ENCODE measurements around the gene PFKL.

PFKL gene

DNA sequence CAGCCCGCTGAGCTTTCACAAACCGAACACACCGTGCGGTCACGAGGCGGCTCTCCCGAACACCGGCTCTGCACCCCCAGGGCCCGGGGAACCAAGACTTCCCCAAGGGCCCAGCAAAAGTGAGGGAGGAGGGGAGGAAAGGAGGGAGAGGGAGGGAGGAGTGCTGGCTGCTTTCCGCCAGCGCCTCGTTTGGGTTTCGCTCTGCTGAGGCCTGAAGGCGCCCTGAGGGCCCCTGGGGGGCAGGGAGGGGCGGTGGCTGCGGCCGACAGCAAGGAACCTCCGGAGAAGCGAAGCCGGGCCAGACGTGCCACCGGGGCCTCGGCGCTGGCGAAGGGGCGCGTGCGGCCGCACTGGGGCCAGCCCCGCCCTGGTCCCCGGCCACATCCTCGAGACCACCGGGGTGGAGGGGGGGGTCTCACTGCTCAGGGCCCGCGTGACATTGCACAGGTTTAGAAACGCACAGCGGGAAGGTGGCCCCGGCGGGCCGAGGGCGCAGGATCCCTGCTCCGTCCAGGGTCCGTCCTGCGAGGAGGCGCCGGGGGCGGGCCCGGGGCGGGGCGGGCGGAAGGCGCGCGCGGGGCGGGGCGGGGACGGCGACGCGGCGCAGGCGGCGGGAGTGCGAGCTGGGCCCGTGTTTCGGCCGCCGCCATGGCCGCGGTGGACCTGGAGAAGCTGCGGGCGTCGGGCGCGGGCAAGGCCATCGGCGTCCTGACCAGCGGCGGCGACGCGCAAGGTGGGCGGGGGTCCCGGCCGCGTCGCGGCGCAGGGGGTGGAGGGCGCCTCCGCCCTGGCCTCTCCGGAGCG, at the start of gene PFKL:
Gene PFKL (plus strand): TSS at position 596 of the 804 bp plus-strand sequence. CDS start 53 bp downstream, at position 649.
- no peak for DNase-seq (ENCODE audit: low read depth, low spot score)

DNA sequence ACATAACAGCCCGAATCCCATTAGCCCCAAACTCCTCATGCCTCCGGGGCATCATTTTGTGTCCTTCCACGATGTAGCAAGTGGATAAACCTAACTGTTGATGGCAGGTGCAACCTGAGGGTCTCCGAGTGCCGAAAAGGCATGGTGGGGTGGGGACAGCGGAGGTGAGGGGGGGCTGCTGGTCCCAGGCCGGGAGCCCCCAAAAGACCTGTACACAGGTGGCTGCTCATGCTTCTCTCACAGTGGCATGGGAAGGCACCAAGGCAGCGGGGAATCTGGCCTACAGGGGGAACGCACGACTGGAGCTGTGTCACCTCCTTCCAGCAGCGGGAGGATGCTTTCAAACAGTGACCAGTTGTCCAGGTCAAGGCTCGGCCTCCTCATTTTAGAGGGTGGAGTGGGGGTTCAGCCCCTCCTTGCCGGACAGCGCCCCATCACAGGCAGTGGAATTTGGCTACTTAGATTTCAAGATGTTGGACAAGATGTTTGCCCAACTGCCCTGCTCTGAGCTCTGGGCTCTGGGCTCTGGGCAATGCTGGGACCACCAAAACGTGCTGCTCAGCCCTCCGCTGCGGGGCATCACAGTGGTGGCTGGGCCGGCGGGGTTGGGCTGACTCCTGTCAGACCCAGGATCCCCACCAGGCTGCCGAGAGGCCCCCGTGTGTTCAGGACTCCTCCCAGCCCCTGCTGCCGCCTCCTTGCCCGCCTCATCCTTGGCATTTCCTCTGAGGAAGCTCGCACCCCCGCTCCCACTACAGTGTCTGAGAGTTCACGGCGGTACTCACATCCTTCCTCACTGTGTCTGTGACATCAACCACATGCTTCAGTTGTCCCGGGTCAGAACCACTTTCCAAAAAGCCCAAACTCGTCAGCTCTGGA, 45.8 kb upstream of the PFKL start:
- DNase-seq (ENCODE audit: low read depth, low spot score): no peak

DNA sequence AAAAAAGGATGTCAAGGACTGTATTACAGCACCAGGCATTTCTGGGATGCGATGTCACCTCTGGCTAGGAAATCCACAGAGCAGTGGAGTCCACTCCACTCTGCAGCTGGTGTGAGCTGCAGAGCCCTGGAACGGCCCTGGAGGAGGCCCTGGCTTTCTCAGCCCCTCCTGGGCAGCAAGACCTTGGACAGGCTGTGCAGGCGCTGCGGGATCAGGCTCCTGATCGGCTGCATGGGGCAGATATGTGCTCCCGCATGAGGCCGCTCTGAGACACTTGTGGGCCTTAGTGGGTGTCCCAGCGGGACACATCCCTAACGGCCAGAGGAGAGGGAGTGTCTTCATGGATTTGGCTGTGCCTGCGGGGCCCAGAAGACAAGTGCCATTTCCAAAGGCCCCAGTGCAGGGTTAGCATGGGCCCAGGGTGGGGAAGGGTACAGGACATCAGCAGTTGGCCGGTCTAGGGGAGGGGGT, 44.3 kb upstream of the PFKL start:
- DNase-seq (ENCODE audit: low read depth, low spot score): no peak

DNA sequence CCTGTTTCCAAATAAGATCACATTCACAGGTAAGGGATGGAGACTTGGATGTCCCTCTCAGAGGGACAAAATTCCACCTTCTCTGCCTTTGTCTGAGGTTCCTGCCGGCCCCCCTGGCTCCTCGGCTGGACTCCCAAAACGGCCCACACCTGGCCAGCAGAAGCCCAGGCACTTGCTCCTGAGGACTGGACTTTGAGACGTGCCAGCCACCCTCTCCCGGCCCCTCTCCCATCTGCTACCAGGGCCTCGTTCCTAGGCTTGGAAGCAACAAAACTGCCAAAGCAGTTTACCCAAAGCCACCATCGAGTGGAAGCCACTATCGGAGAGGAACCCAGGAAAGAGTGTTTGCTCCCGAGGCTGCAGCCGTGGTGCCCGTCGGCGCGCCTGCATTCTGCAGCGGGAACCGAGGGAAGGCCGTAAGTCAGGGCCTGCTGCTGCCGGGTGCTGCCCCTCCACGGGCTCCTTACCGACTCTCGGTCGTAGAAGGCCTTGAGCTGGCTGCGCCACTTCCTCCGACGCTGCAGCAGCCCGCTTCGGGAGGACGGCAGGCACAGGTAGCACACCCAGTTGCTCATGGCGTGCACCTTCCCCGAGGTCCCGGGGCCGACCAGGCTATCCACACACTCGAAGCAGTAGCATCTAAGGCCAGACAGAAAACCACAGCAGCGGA, 41.7 kb upstream of the PFKL start:
- DNase-seq (ENCODE audit: low read depth, low spot score): no peak

DNA sequence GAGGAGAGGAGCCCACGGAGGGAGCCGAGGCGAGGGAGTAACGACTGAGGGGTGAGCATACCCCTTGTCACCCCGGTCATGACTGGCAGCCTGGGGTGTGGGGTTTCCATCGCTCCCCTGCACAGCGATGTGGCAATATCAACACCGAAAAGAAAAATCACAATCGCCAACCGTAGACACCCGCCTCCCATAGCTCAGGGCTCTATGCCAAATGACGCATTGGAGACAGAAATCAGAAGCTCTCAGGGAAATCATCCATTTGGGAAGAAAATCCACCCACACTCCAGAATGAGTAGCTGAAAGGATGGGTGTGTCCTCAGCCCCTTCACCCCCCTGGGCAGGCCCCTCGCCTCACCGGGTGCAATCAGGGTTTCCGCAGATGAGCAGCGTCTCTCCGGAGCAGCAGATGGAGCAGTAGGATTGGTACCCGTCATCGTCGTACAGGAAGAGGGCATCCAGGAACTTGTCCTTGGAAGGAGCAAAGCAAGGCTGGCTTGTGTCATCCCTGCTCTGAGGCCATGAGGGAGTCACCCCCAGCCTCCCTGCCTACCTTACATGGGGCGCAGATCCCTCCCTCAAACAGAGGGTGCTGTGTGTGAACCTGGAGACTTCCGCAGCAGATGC, 40.7 kb upstream of the PFKL start:
- DNase-seq (ENCODE audit: low read depth, low spot score): no peak

DNA sequence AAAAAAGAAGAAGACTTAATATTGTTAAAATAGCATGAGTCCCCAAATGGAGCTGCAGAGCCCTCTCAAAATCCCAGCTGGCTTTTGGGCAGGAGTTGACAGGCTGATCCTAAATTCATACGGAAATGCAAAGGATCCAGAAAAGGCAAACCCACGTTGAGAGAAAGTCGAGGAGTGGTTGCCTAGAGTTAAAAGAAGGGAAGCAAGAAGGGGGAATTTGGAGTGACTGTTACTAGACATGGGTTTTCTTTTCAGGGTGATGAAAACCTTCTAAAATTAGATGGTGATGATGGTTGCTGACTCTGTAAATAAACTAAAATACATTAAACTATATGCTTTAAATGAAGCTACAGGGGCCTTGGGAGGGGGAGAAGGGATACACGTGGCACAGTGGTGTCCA, 39.8 kb upstream of the PFKL start:
- no peak for DNase-seq (ENCODE audit: low read depth, low spot score)

DNA sequence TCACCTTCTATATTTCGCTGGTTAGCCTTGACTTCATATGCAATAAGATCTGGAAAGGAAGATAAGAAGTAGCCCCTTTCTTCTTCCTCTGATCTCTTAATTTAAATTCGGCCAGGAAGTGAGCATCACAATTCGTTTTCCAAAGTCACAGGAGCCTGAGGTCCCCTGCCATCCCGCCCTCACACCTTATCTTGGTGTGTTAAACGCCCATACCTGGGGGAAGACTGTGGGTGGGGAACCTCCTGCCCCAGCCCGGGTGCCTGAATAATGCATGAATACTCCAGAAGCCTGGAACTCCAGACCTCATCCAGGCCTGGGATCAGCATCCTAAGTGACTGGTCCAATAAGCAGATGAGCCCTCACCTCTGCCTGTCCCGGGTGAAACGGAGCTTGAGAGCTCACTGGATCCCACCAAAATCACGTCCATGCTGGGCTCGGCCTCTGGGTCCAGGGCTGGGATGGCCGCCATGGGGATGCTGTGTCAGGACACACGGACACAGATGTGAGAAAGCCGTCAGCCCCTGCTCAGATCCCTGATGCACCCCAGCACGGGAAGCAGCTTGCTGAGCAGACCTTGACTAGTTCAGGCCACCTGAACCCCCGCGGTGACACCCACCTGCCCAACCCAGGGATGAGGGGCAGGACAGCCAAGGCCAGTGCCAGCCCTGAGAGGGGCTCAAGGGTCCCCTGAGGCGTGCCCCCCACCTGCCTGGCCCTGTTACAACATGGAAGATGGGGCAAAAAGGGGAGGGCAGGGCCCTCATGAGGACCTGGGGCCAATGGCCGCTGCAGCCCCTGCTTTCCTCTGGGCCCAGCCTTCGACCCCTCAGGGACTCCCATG, 38.8 kb upstream of the PFKL start:
- no peak for DNase-seq (ENCODE audit: low read depth, low spot score)

DNA sequence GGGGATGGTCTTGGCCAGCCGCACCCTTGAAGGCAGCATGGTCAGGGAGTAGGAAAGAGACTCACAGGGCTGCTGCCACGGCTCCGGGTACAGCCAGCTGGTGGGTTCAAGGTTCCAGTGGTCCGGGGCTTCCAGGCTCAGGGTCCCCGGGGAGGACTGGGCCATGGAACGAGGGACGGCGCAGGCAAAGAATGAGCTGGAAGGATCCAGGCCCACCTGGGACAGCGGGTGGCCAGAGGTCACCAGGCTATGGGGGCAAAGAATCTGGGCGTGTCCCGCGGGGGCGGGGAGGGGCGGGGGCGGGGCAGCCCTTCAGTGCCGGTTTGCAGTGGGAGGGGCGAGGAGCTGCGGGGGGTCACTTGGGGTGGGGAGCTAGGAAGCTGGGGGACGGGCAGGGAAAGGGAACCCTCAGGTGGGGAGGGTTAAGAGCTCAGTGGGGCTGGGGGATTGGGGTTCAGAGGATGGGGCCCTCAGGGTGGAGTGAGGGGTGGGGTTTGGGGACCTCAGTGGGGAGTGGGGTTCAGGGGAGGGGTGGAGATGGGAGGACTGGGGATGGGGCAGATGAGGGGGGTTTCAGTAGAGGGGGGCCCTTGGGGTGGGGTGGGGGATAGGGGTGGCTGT, 38.1 kb upstream of the PFKL start, which contains the start of gene DNMT3L:
Gene DNMT3L (minus strand): TSS at position 223 of the 621 bp plus-strand sequence. CDS start 638 bp downstream, outside the sequence.
- no peak for DNase-seq (ENCODE audit: low read depth, low spot score)

DNA sequence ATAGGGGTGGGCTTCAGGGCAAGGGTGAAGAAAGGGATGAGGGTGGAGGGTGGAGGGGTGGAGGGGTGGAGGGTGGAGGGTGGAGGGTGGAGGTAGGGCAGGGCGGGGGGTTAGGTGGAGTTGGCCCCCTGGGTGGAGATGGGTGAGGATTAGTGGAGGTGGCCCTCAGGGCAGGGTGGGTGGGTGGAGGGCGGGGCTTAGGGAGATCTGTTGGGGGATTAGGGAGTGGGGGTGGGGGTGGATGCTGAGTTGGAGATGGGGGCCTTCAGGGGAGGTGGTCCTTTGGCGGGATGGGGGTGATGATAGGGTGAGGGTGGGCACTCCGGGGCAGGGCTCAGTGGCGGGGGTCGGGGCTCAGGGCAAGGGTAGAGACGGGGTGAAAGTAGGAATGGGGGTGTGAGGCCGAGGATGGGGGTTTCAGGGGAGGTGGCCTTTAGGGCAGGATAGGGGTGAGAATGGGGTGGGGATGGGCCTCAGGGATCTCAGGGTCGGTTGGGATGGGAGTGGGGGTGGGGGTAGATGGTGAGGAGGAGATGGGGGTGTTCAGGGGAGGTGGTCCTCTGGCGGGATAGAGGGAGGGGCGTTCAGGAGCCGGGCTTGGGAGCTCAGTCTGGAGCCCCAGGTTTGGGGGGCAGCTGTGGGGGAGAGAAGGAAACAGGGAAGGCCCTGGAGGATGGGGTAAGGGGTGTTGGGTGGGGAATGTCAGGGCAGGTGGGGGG, 37.4 kb upstream of the PFKL start:
- no peak for DNase-seq (ENCODE audit: low read depth, low spot score)

DNA sequence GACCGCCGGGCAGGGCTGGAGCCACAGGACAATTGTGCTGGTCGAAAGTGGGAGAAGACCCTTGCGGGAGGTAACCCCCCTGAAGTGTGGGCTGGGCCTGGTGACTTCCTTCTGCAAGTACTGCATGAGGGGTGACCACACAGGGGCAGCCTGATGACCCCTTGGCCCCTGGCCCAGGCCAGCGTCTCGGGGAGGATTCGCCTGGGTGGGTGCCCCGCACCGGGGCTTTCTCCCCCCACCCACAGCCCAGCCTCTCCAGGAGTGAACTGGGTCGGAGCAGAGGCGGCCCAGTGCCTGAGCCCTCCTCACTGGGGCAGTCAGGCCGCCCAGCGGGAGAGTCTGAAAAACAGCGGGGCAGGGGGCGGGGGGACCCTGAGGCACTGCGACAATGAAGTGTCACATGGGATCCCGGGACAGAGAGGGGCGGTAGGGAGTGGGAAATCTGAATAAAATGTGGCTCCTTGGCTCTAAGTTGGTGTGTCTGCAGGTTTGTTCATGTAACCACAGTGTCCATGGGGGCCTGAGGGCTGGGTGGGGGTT, 36.6 kb upstream of the PFKL start:
- no peak for DNase-seq (ENCODE audit: low read depth, low spot score)

DNA sequence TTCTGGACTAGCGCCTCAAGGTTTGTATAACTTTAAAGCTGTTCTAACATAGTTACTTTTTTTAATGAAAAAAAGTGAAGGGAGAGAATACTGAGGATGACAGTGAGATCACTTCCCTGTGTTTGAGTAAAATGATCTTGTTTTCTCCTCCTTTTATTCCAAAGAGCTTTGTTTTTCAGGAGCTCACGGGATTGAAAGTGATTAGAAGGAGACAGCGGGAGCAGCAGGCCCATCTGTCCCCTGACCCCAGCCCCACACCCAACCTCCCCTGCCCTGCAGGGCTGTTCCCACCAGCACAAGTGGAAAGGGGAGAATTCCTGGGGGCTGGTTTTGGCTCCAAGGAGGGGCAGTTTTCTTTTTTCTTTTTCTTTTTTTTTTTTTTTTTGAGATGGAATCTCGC, 36.1 kb upstream of the PFKL start:
- no peak for DNase-seq (ENCODE audit: low read depth, low spot score)

DNA sequence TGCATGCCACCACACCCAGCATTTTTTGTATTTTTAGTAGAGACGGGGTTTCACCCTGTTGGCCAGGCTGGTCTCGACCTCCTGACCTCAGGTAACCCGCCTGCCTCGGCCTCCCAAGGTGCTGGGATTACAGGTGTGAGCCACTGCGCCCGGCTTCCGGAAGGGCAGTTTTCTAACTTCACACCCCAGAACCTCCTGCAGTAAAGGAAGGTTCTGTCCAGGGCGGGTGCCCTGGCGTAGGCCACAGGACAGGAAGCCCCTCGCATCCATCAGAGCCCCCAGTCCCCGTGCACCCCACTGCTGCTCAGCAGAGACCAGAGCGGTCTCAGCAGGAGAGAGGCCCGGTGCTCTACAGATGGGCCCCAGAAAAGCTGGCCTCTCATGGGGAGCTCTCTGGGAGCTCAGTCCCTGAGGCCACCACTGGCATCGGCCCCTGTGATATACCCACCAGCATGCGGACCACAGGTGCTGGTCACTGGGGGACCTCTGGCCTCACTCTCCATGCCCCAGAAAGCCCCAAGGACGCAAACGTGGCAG, 34.1 kb upstream of the PFKL start:
- DNase-seq (ENCODE audit: low read depth, low spot score): no peak

DNA sequence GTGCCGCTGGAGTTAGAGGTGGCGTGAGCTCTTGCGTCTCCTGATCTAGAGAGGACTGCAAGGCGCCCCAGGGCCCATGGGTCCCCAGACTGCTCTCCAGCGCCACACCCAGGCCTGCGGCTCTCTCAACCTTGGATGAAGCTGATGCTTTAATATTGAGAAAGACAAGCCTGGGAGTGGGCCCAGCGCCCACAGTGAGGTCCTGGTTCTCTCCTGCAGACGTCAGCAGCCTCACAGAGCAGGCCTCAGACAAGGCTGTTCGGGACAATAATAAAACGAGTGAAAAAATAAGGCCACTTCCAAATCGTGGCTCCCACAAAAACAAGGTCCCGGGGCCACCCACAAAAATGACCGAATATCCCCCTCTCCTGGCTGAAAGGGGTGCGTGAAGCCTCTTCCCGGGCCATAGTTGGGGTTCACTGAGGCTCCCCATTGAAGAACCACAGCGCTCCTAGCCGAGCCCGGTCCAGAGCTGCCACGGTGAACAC, 32.2 kb upstream of the PFKL start:
- DNase-seq (ENCODE audit: low read depth, low spot score): no peak

DNA sequence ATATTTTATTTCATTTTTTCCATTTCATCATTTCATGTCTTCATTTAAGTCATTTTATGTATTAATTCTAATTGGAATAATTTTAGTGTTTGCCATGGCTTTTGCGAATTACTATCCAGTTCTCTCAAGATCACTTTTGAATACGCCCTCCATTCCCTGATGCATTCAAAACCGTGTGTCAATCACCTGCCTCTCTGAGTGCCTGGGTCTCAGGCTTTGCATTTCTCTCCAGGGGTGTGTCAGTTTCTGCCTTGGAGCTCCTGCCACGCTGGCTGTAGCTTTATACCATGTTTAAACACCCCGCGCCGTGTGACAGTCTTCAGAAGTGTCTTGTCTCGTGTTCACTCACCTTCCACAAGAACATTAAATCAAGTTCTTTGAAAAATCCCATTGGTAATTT, 30.8 kb upstream of the PFKL start:
- no peak for DNase-seq (ENCODE audit: low read depth, low spot score)

DNA sequence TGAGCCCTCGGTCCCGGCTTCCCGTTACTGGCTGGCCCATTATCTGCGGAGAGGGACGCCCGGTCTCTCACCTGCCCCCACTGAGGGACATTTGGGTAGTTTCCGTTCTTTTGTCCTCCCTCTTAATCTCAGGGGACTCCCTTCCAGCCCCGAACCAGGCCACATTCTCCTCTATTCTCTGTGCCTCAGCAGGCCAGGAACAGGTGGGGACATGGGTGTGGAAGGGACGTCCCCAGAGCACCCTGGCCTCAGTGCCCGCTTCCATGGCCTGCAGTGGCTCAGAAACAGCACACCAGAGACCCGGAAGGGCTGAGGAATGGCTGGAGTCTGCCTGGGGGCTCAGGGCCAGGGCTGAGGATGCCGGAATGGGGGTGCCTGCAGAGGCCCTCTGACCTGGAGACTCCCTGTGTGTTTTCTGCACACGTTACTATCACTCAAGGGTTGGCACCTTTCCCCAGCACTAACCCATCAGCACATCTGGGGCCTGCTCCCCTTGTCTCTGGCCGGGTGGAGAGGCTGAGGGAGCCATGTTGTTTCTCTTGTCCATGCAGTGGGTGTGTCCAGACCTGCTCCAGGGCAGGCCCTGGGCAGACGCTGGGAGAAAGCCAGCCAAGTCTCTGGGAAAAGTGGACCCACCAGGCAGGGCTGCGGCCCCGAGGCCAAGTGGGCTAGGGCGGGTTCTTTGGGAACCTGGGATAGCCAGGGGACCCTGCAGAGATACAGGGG, 28.1 kb upstream of the PFKL start:
- DNase-seq (ENCODE audit: low read depth, low spot score): no peak

DNA sequence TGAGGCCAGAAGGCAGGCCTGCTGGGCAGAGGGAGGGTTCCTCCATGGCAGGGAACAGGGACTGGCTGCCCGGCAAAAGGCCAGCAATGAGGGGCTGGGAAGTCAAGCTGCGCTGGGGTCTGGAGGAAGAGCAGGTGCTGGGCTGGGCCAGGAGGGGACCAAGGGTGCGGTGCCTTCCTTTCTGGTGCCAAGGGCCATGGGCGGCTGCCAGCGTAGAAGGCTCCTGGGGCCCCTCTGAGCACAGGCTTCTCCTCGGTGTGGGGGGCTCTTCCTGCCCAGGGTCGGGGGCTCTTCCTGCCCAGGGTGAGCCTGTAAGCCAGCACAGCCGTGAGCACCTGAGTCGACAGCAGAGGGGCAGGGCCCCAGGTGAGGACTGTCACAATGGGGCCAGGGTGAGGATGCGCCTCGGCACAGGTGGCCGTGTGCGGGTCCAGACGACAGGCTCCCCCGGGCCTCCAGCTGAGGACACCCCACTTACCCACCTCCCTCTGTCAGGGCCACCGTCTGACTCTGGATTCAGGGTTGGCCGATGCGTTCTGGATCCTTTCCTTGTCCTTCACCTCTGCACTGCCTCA, 27.5 kb upstream of the PFKL start:
- DNase-seq (ENCODE audit: low read depth, low spot score): no peak

DNA sequence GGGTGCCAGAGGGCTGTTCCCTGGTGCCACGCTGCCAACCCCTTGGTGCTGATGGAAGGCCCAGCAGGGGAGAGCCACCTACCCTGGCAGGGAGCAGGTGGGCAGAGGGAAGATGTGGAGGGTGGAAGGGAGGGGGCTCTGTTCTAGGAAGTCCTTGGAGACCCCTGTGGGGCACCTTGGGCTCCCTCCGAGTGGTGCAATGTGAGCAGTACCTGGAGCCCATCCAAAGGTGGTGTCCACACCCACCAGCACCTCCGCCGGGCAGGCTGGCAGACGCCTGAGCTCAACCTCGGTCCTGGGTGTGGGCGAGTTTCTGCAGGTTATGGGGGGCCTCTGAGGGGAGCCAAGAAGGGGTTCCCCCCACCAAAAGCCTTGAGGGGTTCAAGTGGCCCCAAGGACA, 26.8 kb upstream of the PFKL start:
- DNase-seq (ENCODE audit: low read depth, low spot score): no peak

DNA sequence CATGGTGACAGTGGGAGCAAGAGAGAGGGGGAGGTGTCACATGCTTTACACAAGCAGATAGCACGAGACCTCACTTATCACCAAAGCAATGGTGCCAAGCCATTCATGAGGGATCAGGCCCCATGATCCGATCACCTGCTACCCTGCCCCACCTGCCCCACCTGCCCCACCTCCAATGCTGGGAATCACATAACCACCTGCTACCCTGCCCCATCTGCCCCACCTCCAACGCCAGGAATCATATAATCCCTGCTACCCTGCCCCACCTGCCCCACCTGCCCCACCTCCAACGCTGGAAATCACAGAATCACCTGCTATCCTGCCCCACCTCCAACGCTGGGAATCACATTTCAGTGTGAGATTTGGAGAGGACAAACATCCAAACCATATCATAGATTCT, 24.8 kb upstream of the PFKL start:
- DNase-seq (ENCODE audit: low read depth, low spot score): no peak
